HG03378 (cell line): ENCODE data around the gene MRPS33.
"Not testable (repeated sequence)": the region's sequence is repeated elsewhere in the genome, so short reads cannot be mapped to it uniquely, and the experiment has no call there.

Experiments
- ATAC-seq: cut with Tn5 transposase; IDR thresholded peaks from one replicate; pipeline ENCODE4 v1.9.1; 2021; ENCODE audit warnings: mild to moderate bottlenecking, moderate library complexity; ENCODE audit not compliant: unreplicated experiment

Gene MRPS33

GRCh38 chr7:141014524-141015395 is at the start of gene MRPS33:
Gene MRPS33, minus strand, starts transcription at chr7:141014952. Its CDS starts 4,319 bp downstream, at chr7:141010633.
- ATAC-seq, result peak; percentile 96

GRCh38 chr7:141057788-141058187 is 43.0 kb upstream of the MRPS33 start:
- no peak for ATAC-seq

GRCh38 chr7:141055146-141055545 is 40.4 kb upstream of the MRPS33 start:
- no peak for ATAC-seq

GRCh38 chr7:141053626-141054025 is 38.9 kb upstream of the MRPS33 start:
- peak; percentile 54 for ATAC-seq

- ATAC-seq, result no peak
Observed at GRCh38 chr7:141045842-141046620, 31.3 kb upstream of the MRPS33 start.

GRCh38 chr7:141045126-141045841 is 30.5 kb upstream of the MRPS33 start:
- no peak for ATAC-seq

GRCh38 chr7:141043616-141044015 is 28.9 kb upstream of the MRPS33 start:
- no peak for ATAC-seq

GRCh38 chr7:141042222-141043193 is 27.8 kb upstream of the MRPS33 start:
- ATAC-seq, result no peak

- no peak for ATAC-seq
Observed at GRCh38 chr7:141039376-141039775, 24.6 kb upstream of the MRPS33 start.

- not testable (repeated sequence) for ATAC-seq
Observed at GRCh38 chr7:141038100-141038499, 23.3 kb upstream of the MRPS33 start.

GRCh38 chr7:141032539-141033323 is 18.0 kb upstream of the MRPS33 start:
- ATAC-seq, result not testable (repeated sequence)

- ATAC-seq, result no peak
Observed at GRCh38 chr7:141028767-141029166, 14.0 kb upstream of the MRPS33 start.

- ATAC-seq, result no peak
Observed at GRCh38 chr7:141027043-141027442, 12.3 kb upstream of the MRPS33 start.

GRCh38 chr7:141024668-141025067 is 9.9 kb upstream of the MRPS33 start:
- ATAC-seq, result no peak

GRCh38 chr7:141023295-141023694 is 8.5 kb upstream of the MRPS33 start:
- no peak for ATAC-seq

GRCh38 chr7:141017555-141017954 is 2.8 kb upstream of the MRPS33 start:
- ATAC-seq, result no peak

GRCh38 chr7:141016349-141016748 is 1.6 kb upstream of the MRPS33 start:
- no peak for ATAC-seq

- ATAC-seq, result peak; percentile 9
Observed at GRCh38 chr7:141014125-141014523, 628 bp downstream of the MRPS33 start.

- ATAC-seq, result no peak
Observed at GRCh38 chr7:141013345-141013715, 1.4 kb downstream of the MRPS33 start.
